HS-5 (cell line): ENCODE results near the gene CEP76.

ENCODE experiments used
- DNase-seq: peaks from one replicate; pipeline ENCODE4 v3.0.0-alpha.2; 2012; ENCODE audit warnings: low read depth

Gene CEP76

GRCh38 chr18:12703664-12704063, 1.1 kb upstream of the CEP76 start:
- DNase-seq, result no peak

GRCh38 chr18:12703096-12703567, 609 bp upstream of the CEP76 start:
- DNase-seq, result no peak

GRCh38 chr18:12701161-12701560, 1.4 kb downstream of the CEP76 start:
- no peak for DNase-seq

- no peak for DNase-seq
Measured at GRCh38 chr18:12699747-12700146, 2.8 kb downstream of the CEP76 start.

DNA sequence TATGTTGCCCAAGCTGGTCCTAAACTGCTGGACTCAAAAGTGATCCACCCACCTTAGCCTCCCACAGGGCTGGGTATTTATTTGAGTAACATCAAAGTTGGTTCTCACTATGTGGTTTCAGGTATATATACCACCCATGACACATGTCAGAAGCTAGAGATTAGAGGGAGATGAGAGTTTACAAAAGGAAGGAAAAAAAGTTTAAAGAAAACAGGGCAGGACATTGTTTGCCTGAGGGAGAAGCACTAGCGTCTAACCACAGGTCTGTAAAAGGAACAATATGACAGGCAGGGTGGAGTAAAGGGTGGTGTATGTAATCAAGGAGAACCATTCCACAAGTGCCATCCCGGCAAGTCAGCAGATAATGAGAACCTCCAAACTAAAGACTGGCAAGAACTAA, 8.5 kb downstream of the CEP76 start:
- no peak for DNase-seq

DNA sequence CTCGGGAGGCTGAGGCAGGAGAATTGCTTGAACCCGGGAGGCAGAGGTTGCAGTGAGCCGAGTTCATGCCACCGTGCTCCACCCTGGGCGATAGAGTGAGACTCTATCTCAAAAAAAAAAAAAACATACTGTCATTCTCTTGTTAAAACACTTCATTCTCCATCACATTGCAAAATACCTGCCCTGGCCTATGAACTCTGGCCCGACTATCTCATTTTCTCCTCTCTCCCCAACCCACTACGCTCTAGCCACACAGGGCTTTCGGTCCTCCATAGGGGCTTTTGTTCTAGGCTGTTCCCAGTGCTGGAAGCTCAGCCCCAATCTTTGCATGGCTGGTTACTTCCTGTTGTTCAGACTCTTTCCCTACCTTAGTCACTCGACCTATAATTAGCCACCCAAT, 10.3 kb downstream of the CEP76 start:
- no peak for DNase-seq

GRCh38 chr18:12689256-12689850, 13.2 kb downstream of the CEP76 start:
- no peak for DNase-seq

DNA sequence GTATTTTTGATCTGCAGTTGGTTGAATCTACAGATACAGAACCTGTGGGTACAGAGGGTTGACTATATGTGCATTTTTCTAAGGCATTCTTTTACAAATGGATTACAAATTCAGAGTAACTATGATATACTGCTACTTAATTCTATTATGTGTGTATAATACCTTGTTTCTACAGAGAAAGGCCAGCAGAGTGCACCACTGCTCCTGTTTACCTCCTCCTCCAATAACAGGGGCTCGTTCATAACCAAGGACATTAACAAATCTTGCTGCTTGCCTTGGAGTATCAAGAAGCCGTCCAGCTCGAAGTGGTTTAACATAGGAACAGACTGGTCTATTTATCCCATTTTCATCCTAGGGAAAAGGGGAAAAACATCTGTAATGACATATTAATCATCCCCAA, 16.4 kb downstream of the CEP76 start:
- DNase-seq, result no peak

DNA sequence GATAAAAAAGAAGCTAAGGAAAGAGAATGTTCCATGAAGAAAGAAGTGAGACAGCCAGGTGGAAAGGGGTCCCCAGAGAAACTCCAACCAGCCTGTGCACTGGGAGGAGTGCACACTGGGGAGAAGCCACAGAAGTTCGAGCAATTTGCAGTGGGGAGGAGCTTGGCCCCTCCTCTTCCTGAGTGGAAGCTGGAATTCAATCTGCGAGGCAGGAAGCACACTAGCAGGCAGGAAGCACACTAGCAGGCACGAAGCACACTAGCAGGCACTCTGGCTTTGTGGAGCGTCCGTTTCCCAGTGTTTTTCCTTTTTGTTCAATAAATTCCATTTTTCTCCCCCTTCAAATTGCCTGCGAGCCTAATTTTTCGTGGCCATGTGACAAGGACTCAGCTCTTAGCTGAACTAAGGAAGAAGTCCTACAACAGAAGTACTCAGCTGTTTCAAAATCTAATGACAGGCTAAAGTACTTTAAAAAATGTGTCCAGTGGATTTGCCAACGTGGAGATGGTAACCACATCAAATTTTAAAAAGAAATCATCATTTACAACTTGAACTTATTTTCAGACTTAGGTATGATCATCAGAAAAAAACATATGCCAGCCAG, 23.2 kb downstream of the CEP76 start:
- DNase-seq, result no peak

- no peak for DNase-seq
Measured at GRCh38 chr18:12668041-12668440, 34.5 kb downstream of the CEP76 start.

GRCh38 chr18:12659904-12660605, 42.5 kb downstream of the CEP76 start:
- DNase-seq, result no peak

DNA sequence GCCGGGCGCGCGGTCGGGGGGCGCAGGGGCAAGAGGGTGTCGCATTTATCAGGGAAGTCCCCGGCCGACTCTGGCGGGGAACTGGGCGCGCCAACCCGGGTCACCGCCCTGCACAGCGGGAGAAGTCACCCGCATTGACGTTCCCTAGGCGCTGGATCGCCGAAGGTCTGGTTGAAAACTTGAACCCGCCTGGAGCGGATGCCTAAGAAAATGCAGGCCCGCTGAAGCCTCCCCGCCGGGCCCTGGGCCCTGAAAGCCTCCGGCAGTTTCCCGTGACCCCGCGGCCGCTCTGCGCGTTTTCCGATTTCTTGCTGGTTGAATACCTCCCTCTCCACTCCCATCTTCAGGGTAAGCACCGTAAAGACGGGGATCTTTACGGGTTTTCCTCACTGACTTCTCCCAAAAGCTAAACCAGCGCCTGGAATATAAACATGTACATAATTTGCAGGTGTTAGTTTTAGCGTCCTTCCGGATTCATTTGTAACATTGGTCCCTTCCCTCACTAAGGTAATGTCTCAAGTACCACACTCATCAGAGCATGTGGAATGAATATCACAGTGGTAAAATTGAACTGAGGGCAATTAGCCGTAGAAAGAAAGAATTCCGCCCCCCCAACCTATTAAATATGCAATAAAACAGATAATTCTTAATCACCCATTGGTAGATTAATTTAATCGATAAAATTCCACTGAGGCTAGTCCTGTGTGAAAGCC, 43.9 kb downstream of the CEP76 start:
- DNase-seq, result no peak

- no peak for DNase-seq
Measured at GRCh38 chr18:12657684-12658425, 44.7 kb downstream of the CEP76 start, which contains the start of gene SPIRE1. TSS of gene SPIRE1 (minus strand) at chr18:12658107. CDS start at chr18:12657866, 241 bp downstream.

GRCh38 chr18:12656938-12657683, 45.4 kb downstream of the CEP76 start:
- no peak for DNase-seq

DNA sequence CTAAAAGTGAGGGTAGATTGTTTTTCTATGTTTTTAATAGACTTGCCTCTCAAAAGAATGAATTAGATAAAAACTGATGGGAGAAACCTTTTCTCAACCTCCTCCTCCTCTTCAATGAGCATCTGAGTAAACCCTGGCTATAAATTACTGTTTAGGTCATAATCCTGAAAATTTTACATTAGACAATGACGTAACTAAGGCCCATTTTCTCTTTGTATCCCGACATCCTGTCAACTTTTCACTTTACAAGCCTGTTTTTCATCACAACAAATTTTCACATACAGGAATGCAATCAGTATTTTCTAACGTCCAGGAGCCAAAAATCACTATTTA, 46.0 kb downstream of the CEP76 start:
- no peak for DNase-seq

GRCh38 chr18:12654971-12655370, 47.6 kb downstream of the CEP76 start:
- no peak for DNase-seq

DNA sequence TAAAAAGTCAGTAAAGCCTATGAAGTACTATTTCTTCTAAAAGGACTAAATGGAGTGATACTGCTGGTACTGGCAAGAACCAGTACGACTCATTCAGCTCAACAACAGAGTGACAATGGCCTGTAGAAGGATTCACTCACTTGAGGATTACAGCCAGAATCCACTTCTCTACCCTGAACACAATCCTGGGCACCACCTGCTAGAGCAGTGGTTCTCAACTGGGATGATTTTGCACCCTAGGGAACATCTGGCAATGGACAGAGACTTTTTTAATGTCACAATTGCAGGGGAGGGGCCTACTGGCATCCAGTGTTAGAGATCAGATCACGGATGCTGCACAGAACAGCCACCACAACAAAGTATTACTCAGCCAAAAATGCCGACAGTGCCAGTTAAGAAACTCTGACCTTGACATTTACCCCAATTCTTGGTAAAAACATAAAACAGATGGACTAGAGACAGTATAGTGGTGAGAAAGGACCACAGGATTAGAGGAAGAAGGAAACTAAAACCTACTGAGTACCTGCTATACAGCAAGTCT, 49.6 kb downstream of the CEP76 start:
- DNase-seq, result no peak

DNA sequence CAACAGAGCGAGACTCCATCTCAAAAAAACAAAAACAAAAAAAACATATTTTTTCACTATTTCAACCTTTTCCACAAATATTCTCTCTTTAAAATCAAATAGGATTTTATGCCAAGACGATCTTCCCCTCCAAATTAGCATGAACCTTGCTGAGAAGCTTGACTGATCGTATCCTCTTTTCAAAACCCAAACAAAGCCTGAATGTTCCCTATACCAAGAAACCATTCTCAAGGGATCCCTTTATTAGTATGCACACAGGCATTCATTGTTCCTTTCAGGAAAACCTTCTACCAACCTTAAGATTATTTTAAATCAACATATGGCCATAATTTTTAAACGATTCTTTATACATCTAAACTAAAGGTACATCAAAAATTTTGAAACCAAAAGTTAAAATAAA, 50.9 kb downstream of the CEP76 start:
- DNase-seq, result no peak

DNA sequence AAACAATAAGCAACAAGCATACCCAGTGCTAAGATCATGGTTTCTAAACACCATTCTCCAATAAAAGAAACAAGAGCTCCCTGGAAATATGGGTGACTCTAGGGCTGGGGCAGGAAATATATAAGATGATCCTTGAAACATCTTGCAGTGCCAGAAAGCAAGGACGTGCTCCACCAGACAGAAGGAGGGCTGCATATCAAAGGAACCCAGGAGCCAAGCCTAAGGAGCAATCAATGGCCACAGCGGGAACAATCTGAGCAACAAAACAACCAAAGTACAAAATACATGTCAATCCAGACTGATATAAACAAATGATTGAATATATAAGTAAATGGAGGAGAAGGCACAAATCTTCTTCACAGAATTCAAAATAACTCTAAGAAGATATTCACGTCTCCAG, 54.8 kb downstream of the CEP76 start:
- no peak for DNase-seq

DNA sequence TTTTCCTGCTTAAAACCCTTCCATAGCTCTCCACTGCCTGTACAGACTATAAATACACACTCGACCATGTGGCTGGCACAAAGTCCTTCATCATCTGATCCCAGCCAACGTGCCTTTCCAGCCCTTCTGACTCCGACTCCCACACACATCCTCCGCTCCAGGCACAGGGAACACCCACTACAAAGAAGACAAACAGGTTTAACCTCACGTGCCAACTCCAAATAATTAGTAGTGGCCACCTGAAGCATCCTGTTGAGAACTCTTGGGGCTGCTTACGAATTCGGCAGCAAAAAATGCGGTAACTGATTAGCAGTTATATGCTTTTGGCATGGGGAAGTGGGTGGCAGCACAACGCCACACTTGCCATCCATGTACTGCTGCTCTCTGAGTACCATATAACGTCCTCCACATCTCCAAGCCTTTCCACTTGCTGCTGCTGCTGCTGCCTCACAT, 56.7 kb downstream of the CEP76 start:
- DNase-seq, result no peak

DNA sequence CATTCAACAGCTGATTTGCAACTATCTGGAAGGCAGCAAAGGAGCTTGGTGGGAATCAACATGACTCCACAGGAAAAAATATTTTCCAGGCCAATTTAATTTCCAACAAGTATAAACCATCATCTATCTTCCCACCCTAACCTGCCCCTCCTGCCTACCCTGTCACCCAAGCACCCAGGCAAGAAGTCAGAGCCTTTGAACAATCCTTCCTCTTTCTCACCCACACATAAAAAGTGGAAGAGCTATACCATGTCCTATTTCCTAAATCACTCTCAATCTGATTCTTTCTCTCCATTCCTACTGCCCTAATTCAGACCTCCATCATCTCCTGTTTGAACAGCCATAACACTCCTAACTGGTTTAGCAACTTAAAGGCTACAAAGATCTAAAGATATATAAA, 57.3 kb downstream of the CEP76 start:
- DNase-seq, result no peak
